Astrocyte of the cerebellum (primary cell): ENCODE results near the gene CPB1.
"Not testable (repeated sequence)": the region's sequence is repeated elsewhere in the genome, so short reads cannot be mapped to it uniquely, and the experiment has no call there.

Experiments
- DNase-seq: peaks from one replicate; pipeline ENCODE4 v3.0.0-alpha.2; 2011; ENCODE audit warnings: low read depth
- H3K4me3 ChIP-seq: 2 replicates; pipeline ENCODE4 v1.5.1; 2011; ENCODE audit warnings: mild to moderate bottlenecking, low read depth, low read length, moderate library complexity
- in situ Hi-C: cut with HindIII; loops from 2 replicates; pipeline ENCODE4 v1.10.0; 2017; ENCODE audit warnings: low sequenced_read_pairs
- TF ChIP-seq, protein P1 (sequence below): IDR thresholded peaks from 2 replicates; pipeline ENCODE4 v1.5.1; 2012; ENCODE audit warnings: low read length, low read depth, moderate library complexity, mild to moderate bottlenecking; ENCODE audit errors: missing control alignments

Gene CPB1

DNA sequence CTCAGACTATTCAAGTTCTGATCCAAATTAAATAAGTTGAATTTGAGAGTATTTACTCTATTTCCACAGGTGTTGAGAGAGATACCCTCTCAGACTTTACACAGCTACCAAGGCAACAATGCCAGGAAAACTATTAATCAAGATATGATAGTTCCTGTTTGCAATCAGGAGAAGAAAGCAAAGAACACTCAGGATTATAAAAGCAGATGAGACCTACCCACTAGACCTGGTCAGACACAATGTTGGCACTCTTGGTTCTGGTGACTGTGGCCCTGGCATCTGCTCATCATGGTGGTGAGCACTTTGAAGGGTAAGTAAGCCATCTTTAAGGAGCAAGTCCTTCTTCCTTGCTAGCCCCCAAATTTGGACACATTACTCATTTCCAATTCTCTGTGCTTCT lies at the start of gene CPB1:
Gene CPB1 (plus strand): TSS at position 227 of the 400 bp plus-strand sequence. CDS start 13 bp downstream, at position 240.
- in situ Hi-C loops, result no loop called here
- TF ChIP-seq, protein P1, sequence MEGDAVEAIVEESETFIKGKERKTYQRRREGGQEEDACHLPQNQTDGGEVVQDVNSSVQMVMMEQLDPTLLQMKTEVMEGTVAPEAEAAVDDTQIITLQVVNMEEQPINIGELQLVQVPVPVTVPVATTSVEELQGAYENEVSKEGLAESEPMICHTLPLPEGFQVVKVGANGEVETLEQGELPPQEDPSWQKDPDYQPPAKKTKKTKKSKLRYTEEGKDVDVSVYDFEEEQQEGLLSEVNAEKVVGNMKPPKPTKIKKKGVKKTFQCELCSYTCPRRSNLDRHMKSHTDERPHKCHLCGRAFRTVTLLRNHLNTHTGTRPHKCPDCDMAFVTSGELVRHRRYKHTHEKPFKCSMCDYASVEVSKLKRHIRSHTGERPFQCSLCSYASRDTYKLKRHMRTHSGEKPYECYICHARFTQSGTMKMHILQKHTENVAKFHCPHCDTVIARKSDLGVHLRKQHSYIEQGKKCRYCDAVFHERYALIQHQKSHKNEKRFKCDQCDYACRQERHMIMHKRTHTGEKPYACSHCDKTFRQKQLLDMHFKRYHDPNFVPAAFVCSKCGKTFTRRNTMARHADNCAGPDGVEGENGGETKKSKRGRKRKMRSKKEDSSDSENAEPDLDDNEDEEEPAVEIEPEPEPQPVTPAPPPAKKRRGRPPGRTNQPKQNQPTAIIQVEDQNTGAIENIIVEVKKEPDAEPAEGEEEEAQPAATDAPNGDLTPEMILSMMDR, result no peak
- no peak for DNase-seq

DNA sequence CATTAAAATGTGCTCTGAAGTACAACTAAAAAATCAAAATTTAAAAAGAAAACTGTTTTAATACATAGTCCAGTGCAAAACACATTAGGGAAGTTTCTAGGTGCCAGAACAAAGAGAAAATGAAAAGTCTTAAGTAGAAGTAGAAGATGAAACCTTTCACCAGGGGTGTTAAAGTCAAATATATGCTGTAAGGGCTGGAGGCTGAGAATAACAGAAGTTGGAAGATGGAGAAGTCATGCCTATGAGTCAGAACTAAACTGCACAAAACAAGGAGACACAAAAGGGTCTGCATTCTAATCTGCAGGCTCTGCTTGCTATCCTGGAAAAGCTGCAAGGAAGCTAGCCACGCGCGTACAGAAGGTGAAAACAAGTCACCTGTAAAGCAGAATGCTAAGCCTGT lies 48.7 kb upstream of the CPB1 start:
- no peak overlapping the region for H3K4me3 ChIP-seq
- TF ChIP-seq, protein P1, result no peak
- in situ Hi-C loops, result no loop called here
- DNase-seq, result no peak

More for the DNA sequence above, at the start of gene CPB1:
- no peak within 1 kb of the TSS for H3K4me3 ChIP-seq

DNA sequence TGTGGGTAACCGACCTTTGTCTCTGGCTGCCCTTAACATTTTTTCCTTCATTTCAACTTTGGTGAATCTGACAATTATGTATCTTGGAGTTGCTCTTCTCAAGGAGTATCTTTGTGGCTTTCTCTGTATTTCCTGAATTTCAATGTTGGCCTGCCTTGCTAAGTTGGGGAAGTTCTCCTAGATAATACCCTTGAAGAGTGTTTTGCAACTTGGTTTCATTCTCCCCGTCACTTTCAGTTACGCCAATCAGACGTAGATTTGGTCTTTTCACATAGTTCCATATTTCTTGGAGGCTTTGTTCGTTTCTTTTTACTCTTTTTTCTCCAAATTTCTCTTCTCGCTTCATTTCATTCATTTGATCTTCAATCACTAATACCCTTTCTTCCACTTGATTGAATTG lies 42.6 kb upstream of the CPB1 start:
- H3K4me3 ChIP-seq, DNase-seq, in situ Hi-C loops: not testable (repeated sequence)

DNA sequence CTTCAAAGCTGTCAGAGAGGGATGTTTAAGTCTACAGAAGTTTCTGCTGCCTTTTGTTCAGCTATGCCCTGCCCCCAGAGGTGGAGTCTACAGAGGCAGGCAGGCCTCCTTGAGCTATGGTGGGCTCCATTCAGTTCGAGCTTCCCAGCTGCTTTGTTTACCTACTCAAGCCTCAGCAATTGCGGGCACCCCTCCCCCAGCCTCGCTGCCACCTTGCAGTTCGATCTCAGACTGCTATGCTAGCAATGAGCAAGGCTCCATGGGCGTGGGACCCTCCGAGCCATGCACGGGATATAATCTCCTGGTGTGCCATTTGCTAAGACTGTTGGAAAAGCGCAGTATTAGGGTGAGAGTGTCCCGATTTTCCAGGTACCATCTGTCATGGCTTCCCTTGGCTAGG lies 41.5 kb upstream of the CPB1 start:
- H3K4me3 ChIP-seq, in situ Hi-C loops, DNase-seq: not testable (repeated sequence)

DNA sequence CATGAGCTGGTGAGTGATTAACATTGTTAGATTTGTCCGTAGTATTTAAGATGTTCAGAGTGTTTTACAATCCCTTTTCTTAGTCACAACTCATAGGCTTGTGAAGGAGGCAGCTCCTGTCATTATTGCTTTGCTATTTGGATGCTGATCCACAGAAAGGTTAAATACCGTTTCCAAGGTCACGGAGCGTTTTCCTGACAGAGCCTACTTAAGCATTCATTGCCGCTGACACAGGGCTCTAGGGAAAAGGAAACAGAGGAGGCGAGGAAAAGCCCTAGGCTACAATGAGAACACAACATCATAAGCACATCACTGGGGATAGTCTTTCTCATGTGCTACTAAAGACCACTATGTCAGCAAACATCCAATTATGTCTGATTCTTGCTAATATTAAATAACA lies 38.5 kb upstream of the CPB1 start:
- peak; percentile 45 for DNase-seq
- TF ChIP-seq, protein P1, result no peak
- no peak overlapping the region for H3K4me3 ChIP-seq
- in situ Hi-C loops, result no loop called here

DNA sequence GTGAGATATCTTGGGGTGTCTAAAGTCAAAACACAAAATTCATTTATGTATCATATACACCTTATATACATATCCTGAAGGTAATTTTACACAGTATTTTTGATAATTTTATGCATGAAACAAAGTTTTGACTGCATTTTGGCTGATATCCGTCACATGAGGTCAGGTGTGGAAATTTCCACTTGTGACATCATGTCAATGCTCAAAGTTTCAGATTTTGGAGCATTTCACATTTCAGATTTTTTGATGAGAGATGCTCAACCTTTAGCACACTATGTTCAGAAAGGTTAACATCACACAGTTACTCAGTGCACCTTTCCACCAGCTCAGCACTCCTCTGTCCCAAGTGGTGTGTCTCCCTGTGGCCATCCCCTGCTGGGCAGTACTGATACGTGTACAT lies 37.7 kb upstream of the CPB1 start:
- DNase-seq, result no peak
- H3K4me3 ChIP-seq, result no peak overlapping the region
- TF ChIP-seq, protein P1, result no peak
- in situ Hi-C loops, result no loop called here

DNA sequence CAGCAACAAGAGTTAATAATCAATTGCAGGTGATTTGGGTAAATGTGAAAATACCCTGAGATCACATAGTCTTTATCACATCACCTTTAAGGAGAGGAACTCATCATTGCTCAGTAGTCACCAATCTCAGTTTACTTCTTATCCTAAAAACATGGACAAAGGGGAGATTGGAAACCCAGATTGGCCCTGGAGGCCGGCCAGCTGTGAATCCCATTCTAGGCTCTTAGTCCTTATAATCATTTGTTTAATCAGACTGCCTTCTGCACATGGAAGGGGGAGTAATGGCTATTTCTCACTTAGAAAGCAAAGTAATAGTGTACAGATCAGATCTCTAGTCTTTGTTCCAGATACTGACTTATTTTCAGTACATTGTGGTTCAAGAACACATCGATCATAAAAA lies 37.2 kb upstream of the CPB1 start:
- TF ChIP-seq, protein P1, result no peak
- in situ Hi-C loops, result no loop called here
- no peak for DNase-seq
- no peak overlapping the region for H3K4me3 ChIP-seq
